Measurements from ENCODE around the gene KDM5C. TPM values are rescaled to one million over a fixed set of nuclear protein-coding genes. Genes with fewer than 3 reads are reported as not detected.

The KDM5C gene
- 44.0 and 82.4 TPM in 2 replicates for total RNA-seq

GRCh38 chrX:53224860-53225797, at the start of gene KDM5C:
KDM5C (minus strand) TSS chrX:53225207; CDS start chrX:53224889, 318 bp downstream.

Other genes starting within 250 kb of the KDM5C start
- gene GPR173, start 176.4 kb downstream of the KDM5C start, total RNA-seq, result 1.5 and 2.5 TPM in 2 replicates
- gene TSPYL2, start 142.8 kb downstream of the KDM5C start, total RNA-seq, result 10.0 and 10.4 TPM in 2 replicates
- gene KANTR, start 131.1 kb downstream of the KDM5C start, total RNA-seq, result 2.0 and 3.9 TPM in 2 replicates
- 11.7 and 25.5 TPM in 2 replicates for gene IQSEC2, start 56.4 kb upstream of the KDM5C start, total RNA-seq
- gene SMC1A, start 197.4 kb upstream of the KDM5C start, total RNA-seq, result 10.3 and 18.6 TPM in 2 replicates
- 0.17 TPM in 1 of 2 replicates, not detected in the other for gene RIBC1, start 197.7 kb upstream of the KDM5C start, total RNA-seq
- gene HSD17B10, start 209.2 kb upstream of the KDM5C start, total RNA-seq, result 53.3 and 93.4 TPM in 2 replicates